Occipital lobe (tissue), 2 donors: ENCODE measurements around the gene MIA. TPM values are rescaled to one million over a fixed set of nuclear protein-coding genes. Genes with fewer than 3 reads are reported as not detected.
"Not testable (repeated sequence)": the region's sequence is repeated elsewhere in the genome, so short reads cannot be mapped to it uniquely, and the experiment has no call there.

Experiments used
- DNase-seq: peaks from one replicate; lab custom pipeline; 2025; lab: John Stamatoyannopoulos, UW
- total RNA-seq: library from RNA; depleted of rRNA; stranded (reverse); fragments of >200 nt; gene quantifications from one replicate; pipeline ENCODE4 v1.2.3, GENCODE V29; 2014

MIA gene
- total RNA-seq, 1 donor from 2014 or later: not detected

DNA sequence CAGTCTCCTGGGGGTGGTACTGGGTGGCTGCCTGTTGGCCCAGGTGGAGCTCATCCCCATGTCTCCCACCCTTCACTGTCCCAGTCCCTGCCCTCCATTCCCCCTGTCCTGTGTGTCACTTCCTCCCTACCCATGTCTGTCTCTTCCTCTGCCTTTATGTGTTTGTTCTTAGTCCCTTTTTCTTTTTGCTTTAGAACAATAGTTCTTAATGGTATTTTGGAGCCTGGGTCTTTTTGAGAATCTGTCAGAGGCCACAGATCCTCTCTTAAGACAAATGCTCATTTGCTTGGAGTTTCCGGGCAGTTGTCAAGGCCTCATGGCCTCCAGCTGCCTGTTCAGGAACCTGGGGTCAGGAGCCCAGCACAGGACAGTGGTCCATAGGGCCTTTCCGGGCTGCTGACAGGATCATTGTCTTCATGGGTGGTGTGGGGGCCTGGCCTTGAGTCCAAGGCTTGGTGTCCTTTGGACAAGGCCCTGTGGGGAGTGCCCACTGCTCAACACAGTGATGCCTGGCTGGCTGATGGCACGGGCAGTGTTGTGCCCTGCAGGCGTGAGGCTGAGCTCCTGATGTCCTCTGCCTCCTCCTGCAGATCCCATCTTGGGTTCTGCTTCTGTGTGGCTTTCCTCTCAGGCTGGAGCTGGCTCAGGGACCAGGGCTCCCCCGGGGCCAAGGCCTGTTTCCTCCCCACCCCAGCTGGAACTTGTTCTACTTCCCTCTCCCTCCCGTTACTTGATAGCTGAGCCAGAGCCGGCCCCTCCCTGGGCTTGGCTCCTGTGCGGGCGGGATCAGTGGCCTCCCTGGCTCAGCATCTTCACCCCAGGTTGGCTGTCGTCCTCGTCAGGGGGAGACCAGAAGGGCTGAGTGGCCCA lies 27.2 kb downstream of the MIA start:
- DNase-seq: no peak

DNA sequence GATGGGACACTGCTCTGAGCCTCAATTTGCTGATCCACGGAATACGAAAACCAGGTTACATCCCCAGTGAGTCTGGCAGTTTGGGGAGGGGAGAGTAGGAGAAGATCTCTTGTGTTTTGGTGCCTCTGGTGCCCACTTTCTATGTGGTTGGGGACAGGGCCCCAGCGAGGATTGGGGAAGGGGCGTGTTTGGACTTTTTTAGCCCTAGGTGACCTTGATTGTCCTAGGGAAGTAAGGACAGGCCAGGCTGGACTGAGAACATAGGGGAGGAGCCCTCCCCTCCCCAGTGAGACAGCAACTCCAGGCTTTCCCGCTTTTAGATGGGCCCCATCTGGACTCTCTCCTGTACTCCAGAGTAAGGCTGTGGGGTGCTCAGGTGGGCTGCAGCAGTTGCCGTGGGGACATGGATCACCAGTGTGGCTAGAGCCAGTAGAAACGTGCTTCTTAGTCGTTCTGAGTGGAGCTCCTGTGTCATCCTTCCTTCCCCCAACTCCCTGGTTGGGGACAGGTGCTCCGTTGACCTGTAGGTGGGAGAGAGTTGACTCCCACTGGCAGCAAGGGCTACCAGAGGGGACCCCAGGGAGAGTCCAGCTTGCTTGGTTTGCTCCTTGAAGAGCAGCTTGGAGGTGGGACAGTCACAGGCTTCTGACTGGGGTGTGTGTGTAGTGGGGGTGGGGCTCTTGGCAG lies 28.0 kb downstream of the MIA start:
- no peak for DNase-seq

- DNase-seq: no peak
Measured at GRCh38 chr19:40803857-40804782, 28.8 kb downstream of the MIA start.

DNA sequence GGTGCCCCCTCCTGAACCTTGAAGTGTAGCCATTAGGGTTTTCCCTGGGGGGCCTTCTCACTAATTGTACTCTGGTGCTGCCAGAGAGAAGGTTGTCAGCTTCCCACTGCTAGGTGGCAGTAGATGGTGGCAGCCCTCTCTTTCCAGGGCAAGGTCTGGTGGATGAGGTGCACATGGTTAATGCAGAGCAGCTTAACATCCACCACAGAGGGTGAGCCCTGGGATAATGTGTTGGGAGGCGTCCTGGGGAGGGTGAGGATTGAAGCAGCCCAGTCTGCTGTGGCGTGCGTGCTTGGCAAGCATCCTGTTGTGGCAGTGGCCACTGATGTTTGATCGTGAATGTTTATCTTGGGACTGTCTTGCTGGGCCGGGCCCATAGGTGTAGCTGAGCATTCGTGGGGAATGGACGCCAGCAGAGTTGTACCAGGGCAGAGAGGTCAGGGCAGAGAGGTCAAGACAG lies 29.5 kb downstream of the MIA start:
- no peak for DNase-seq

GRCh38 chr19:40805258-40805868 lies 30.0 kb downstream of the MIA start:
- DNase-seq: no peak

DNA sequence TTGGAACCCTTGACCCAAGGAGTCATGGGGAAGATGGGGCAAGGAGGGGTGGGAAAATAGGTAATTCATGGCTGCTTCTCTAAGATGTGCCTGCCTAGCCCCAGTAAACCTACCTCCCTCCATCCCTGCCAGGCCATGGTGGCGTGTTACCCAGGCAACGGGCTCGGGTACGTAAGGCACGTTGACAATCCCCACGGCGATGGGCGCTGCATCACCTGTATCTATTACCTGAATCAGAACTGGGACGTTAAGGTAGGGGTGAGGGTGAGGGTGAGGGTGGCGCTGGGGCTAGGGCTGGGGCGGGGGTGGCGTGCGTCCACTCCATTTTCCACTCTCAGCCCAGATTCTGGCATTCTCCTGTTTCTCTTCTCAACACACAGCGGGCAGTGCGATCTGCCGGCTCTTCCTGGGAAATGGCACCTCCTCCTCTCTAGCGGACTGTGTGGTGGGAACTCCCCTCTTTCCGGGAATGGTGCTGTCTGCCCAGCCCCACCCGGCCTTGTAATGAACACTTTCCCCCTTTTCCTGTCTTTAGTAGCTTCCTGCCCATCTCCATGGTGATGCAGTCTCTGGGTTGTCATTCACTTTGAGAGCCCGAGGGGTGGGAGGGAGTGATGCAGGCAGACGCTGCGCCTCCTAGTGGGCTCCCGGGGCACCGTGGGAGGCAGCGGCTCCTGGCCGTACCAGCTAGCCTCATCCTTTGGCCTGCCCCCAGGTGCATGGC lies 31.3 kb downstream of the MIA start:
- peak; percentile 89 for DNase-seq

DNA sequence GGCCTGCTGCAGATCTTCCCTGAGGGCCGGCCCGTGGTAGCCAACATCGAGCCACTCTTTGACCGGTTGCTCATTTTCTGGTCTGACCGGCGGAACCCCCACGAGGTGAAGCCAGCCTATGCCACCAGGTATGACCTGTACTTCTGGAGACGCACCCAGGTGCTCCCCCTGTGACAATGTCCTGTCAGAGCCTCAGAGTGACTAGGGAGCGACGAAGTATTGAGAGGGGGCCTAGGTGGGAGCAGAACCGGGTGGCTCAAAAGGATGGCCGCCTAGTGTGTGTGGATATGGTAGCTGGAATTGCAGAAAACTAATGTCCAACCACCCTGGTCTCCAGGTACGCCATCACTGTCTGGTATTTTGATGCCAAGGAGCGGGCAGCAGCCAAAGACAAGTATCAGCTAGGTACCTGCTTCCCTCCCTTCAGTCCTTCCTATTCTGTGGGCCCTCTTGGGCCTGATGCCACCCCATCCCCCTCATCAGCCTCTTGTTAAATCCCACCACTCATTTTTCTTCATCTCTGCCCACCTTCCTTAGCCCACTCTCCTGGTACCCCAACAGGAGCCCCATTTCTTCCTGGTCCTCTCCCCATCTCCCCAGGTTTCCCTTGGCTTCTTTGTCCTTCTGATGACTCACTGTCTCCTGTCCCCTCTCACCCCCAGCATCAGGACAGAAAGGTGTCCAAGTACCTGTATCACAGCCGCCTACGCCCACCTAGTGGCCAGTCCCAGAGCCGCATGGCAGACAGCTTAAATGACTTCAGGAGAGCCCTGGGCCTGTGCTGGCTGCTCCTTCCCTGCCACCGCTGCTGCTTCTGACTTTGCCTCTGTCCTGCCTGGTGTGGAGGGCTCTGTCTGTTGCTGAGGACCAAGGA lies 32.1 kb downstream of the MIA start:
- no peak for DNase-seq

DNA sequence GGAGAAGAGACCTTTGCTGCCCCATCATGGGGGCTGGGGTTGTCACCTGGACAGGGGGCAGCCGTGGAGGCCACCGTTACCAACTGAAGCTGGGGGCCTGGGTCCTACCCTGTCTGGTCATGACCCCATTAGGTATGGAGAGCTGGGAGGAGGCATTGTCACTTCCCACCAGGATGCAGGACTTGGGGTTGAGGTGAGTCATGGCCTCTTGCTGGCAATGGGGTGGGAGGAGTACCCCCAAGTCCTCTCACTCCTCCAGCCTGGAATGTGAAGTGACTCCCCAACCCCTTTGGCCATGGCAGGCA lies 32.7 kb downstream of the MIA start:
- DNase-seq: no peak

- DNase-seq: no peak
Measured at GRCh38 chr19:40808497-40808896, 33.2 kb downstream of the MIA start.

DNA sequence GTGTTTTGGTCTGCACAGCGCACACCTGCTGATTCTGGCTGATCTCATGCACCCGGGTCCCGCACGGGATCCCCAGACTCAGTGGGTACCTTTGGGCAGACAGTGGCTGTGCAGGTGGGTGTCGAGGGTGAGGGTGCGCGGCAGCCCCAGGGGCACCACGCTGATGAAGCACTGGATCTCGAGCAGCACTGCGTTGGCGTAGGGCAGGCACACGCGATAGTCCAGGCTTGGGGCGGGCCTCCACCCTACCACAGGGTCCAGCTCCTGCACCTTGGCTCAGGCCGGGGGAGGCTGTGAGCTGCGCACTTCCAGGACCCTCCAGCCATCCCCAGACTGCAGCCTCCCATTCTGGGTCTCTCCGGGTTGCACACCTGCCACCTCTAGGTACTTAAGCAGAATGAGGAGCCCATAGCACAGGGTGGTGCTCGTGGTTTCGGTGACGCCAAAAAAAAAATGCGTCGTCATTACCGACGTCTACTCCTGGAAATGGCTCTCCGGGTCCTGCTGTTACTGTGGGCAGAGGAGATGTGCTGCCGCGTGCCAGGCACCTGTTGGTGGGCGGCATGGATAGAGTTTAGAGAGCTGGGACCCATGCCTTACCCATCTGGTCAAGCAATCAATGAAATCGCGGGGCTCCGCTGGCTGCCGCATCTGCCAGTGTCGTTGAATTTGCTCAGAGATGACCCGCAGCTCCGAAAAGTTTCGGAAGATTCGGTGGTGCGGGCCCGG lies 34.2 kb downstream of the MIA start:
- DNase-seq: no peak

GRCh38 chr19:40810160-40810559 lies 34.8 kb downstream of the MIA start:
- DNase-seq: no peak

DNA sequence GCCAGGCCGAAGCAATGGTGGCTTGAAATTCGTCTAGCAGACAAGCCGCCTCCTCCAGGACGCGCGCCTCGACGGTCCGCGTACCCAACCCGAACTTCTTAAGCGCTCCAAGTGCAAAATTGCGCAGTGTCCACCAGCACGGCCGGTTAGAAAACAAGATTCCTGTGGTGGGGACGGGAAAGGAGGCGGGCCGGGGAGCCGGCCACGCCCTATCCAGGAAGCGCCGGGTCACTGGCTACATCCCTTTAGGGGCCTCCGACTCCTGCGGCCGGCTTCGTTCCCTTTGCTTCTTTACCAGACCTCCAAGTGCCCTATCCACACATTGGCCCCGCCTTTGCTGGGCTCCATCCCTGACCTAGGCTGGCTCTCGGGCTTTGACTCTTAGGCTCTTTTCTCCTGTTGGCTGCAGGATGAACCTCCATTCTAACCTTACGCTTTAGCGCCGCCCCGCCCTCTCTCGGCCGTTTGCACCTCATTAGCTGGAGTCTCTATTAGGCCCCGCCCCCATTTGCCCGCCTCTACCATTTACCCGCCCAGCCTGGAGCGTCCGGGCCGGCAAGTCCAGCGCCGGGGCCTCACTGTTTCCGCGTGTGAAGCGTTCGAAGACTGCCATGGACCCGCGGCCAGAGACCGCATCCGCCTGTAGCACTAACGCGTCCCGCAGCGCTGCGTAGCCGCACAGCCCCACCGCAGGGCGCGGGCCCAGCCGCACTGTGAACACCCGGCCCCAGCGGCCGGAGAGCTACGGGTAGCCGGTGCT lies 35.5 kb downstream of the MIA start:
- DNase-seq: peak; percentile 70

DNA sequence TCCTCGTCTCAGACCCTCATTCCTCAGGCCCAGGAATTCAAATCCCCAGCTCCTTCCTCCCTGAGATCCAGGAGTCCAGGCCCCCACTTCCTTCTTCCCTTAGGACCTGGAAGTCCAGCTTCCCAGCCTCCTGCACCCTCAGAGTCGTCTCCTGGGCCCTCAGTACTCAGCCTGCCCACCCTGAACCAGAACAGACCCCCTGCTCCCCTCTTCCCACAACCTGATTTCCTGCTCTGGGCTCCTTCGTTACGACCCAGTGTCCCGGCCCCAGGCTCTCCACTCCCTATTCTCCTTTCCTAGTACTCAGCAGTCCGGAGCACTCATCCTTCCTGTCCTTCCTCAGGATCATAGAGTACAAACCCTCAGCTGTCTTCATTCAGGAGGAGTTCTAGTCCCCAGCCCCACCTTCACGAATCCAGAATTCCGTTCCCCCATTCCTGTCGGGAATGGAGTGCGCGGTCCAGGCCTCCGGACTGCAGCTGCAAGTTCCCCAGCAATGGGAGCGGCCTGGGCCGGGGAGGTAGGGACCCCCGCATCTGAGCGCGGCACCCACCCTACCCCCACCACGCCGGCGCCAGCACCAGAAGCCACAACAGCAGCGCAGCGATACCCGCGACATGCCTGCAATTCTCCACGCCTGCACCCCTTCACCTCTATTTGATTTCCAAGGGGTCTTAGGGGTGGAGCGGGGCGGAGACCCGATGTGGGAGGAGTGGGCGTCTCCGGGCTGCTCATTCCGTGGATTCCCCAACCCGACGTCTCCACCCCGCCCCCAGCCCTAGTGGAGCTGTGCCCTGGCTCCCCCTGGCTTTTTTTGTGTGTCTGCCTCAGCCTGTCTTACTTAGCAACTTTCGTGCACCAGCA lies 36.4 kb downstream of the MIA start:
- no peak for DNase-seq

DNA sequence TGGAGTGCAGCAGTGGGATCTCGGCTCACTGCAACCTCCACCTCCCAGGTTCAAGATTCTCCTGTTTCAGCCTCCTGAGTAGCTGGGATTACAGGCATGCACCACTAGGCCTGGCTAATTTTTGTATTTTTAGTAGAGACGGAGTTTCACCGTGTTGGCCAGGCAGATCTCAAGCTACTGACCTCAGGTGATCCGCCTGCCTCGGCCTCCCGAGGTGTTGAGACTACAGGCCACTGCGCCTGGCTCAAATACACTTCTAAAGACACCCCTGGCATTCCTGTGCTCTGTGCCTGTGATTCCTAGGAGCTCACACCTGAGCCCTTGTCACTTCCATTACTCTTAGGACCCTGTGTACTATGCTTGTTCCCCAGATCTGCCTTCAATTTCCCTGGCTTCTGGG lies 37.2 kb downstream of the MIA start:
- not testable (repeated sequence) for DNase-seq

DNA sequence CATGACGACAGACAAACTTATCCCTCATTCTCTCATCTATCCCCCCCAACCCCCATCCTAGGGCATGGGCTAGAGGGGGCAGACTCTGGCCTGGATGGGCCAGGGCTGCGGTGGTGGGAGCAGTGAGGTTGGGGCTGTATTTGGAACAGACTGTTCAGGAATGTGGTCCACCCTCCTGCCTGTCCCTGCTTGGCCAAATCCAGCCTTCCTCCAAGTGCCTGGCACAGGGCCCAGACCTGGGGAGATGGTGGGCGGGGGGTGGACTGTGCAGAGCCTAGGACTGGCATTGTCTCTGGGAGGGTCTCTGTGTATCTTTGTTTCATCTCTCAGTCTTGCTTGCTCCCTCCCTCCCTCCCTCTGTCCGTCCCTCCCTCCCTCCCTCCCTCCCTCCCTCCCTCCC lies 37.9 kb downstream of the MIA start:
- DNase-seq: no peak

DNA sequence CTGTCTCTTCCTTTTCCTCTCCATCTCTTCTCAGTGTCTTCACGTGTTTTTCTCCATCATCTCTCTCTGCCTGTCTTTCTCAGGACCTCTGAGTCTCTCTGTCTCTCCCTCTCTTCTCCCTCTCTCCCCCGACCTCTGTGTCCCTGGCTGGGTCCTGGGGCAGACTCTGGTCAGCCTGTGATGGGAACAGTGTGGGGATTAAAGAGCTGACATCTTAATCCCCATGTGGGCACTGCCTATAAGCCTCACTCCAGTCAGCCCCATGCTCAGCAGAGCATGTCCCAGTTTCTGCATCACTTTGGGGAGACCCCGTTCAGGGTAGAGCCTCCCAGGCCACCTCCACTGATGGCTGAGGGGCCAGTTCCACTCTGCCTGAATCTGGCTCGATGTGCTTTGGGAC lies 39.9 kb downstream of the MIA start:
- DNase-seq: no peak
